ENCODE measurements around the gene ATP11B.

The ATP11B gene

DNA sequence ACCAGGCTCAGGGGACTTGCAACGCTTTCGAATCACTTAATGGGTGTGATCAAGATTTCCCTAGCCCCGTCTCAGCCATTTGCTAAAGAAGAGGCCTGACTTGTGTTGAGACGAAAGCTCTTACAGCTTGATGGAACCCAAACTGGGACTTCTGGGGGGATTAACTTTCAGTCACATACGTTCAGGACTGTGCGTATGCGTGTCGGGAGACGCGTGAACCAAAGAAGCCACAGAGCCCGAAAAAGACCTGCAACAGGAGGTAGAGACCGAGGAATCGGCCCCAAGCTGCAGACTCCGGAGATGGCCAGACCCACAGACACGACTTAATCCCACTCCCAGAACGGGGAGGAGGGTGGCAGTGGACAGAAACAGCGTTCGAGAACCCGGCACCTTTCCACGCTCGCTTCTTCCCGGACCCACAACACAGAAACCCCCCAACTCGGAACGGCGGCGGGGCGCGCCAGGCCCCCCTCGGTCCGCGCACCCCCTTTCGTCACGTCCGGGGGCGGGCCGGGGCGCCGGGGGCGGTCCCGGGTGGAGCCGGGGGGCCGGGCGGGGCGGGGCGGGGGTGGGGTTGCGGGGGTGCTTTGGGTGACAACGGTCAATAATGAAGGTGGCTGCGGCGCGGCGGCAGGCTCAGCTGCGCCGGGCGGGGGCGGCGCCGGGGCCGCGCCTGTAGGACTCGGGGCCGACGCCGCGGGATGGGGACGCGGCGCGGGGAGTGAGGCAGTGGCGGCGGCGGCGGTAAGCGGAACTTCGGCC, at the start of gene ATP11B:
ATP11B (plus strand) TSS at position 604 of the 762 bp plus-strand sequence. CDS start 256 bp downstream, outside the sequence.
- DNase-seq: peak; percentile 53

DNA sequence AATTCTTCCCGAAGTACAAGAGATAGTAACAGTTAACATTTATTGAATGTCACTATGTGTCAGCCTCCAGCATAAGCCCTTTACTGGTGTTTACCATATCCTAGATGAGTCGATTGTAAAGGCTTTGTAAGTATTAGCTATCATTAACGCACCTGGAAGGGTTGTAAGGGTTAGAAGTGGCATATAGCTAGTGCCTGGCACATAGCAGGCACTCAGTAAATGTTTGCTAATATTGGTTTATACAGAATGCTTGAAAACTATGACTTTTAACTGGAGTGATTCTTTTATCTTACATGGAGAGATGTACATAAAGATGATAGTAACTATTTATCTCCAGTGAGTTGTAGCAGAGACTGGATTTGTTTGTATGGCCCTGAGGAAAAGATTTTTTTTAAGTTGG, 46.3 kb upstream of the ATP11B start:
- no peak for DNase-seq

DNA sequence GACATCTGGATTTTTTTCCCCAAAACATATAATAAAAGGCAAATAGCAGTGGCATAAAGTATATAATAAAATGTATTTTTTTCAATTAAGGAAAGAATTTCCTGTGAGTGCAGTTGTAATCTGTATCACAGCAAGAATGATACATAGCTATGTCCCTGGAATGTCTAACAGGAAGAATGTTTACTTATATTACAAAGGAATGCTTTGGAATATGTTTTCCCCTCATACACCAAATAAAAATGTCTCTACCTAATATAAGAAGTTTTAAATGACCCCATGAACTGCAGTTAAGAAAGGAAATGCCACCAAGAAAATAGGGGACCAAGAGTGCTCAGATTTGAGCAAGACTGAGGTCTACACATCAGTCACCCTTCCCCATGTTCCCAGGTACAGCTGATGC, 38.0 kb upstream of the ATP11B start:
- no peak for DNase-seq

DNA sequence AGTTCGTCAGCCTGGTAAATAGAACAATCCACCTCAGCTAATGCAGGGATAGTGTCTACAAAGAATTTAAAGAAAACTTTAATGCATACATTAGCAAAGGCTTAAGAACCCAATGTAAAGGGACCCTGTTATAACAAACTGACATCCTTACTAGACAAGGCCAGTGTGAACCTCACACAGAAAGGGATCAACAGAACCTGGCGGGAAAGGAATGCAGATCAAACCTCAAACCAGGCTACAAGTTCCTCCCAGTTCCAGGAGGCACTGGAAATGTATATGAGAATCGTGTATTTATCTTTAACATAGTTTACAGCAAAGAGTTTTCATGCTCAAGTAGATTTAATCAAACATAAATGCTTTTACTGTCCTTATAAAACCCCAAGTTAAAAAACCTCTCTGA, 37.6 kb upstream of the ATP11B start:
- no peak for DNase-seq

DNA sequence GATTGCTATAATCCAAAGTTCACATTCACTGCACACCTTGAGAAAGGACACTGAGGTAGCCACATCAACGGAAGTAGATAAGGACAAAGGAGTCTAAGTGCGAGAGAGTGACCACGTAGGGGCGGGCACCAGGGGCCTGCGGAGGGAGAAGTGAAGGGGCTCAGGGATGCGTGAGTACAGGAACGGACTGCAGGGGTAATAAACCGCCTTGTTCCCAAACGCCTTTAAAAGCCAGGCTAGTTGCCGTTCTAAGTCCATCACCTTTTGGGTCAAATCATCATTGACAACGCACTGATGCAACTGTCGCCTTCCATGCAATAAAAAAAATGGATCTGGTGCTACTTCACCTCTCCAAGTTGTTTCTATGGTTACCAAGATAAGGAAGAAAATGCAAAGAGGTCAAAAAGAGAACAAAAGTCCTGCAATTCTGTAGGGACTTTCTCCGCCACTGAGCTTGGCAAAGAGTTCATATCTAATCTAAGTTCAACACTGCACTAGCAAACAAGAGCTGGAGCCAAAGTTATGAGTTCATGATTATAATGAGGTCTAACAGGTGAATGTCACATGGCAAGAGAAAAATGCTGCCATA, 32.6 kb upstream of the ATP11B start:
- DNase-seq: no peak

DNA sequence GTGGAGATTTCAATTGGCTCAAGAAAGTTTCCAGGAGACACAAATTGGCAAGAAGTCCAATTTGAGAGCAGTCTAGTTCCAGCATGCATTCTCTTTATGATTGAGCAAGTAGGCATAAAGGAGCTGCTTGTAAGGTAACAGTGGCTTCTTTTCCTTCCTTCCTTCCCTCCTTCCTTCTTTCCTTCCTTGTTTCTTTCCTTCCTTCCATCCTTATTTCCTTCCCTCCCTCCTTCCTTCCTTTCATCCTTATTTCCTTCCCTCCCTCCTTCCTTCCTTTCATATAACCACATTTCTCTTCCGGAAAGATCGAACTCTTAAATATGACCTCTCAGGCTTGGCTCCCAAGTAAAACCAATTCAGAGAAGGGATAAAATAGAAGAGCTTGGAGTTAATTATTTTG, 29.4 kb upstream of the ATP11B start:
- no peak for DNase-seq

DNA sequence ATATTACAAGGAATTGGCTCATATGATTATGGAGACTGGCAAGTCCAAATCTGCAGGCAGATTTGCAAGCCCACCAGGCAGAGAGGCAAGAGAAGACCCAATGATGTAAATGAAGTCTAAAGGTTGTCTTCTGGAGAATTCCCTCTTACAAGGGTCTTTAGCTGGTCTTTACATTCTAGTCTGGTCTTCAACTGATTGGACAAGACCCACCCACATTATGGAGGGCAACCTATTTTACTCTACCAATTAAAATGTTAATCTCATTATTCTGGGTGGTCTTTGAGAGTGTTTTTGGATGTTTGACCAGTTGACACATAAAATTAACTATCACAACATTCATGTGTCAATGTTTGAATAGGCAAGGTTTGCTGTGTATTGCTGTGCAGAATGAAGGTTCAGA, 28.0 kb upstream of the ATP11B start:
- DNase-seq: no peak

DNA sequence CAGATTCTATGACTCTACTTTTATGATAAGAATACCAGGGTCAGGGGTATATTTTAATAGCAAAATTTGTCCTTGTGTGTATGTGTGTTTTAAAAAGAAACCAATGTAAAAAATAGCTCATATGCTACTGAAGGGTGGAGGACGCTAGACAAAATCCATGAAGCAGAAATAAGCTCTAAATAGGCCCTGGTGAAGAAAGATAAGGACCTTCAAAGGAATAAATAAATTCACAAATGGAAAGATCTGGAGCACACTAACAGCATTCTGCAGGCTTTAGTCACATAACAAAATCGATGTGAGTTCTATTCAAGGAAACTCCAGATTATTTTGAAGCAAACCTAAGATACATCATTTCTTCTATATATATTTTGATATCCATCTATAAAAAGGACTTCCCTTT, 27.2 kb upstream of the ATP11B start:
- DNase-seq: no peak

DNA sequence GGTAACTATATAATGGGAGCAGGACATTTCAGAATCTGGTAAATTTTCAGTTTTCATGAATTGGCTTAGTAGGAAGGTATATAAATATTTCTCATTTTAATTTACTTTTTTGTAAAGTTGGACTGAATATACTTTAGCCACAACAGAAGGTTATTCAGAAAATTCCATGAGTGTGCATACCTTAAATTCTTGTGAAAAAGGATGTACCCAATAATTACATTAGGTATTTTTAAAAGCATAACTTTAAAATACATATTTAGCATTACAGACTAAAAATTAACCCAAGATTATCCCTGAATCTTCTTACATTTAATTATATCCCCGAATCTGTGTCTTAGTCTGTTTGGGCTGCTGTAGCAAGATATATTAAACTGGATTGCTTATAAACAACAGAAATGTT, 24.9 kb upstream of the ATP11B start:
- DNase-seq: no peak

DNA sequence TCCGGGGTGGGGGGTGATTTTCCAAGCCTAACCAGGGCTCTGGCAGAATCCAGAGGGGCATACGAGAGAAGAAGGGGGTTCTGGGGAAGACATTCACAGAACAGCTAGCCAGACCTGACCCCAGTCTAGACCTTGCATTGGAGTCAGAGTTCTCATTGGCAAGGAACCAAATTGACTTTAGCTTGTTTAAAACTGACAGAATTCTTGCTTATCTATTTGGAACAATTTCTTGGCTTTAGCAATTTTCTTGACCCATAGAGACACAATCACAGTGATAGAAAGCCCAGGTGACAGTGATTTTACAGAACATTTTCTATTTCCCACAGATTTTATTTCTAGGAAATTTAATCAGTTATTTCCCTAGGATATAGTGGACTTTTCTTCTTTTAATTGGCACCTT, 23.6 kb upstream of the ATP11B start:
- no peak for DNase-seq

DNA sequence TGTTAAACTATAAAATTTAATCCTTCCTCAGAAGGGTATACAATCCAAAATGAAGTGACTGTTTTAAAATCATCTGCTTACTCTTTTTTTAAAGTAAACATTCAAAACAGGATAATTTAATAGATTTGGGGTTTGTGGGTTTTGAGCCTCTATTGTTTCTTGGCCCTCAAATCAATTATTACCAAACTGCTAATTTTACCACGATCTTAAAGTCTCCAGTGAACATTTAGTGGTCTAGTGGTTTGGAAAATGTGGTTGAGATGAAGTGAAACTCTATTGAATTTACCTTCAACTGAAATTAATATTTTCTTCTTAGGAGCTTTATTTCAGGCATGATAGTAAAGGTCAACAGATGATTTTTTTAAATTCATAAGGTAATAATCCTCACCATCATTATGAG, 11.2 kb upstream of the ATP11B start:
- DNase-seq: no peak

DNA sequence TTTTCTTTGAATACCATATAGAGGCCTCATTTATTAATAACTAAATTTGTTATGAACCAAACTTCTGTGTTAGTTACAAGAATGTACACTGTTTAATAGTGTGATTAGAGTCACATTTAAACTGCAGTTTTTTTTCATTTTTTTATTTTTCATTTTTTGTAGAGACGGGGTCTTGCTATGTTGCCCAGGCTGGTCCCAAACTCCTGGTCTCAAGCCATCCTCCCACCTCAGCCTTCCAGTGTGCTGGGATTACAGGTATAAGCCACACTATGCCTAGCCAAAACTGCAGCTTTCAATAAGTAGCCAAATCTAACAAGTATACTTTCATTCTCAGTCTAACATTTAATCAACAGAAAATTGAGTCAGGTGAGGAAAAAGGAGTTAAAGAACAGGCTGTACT, 10.2 kb upstream of the ATP11B start:
- DNase-seq: no peak

DNA sequence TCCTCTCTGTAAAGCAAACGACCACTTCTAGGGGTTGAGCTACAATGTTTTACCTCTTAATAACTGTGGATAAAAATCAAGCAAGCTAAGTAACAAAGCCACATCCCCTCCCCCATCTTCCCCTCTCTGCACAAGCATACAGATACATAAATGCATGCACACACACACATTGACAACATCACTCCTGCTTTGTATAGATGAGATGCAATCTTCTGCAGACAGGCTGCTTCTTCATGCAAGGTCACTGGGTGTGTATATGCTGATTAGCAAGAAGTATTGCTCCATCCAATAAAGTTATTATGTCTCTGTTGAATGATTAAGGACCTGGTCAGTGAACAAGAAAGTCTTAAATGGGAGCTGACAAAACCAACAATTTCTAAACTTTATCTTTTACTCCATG, 8.8 kb upstream of the ATP11B start:
- no peak for DNase-seq

DNA sequence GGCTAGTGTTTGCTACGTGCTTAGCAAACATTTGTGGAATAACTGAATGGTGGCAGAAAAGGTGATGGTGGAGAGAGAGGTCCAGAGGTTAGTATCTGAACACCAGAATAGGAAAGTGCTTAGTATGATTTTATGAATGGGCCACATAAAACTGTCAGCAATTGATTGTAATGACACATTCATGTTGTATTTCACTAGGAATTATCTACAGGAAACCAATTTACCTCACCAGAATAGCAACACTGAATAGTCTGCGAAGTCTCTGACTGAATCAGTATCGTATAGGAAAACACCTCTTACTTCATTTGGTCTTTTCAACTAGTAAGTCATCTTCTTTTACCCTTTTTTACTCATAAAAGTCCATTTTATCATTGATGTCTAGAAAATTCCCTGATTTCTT, 8.2 kb upstream of the ATP11B start:
- no peak for DNase-seq

DNA sequence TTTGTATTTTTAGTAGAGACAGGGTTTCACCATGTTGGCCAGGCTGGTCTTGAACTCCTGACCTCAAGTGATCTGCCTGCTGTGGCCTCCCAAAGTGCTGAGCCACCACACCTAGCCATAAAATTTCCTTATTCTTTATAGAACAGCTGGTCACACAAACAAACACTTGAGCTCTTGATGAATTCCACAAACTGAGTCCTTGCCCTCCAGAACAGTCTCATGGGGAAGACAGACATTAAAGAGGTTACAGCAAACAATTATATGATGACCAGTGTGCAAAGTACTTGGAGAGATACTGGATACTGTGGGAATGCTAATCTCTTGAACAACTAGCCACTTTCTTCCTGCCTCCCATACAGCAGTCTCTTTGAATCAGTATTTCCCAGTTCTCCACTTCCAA, 7.5 kb upstream of the ATP11B start:
- no peak for DNase-seq

DNA sequence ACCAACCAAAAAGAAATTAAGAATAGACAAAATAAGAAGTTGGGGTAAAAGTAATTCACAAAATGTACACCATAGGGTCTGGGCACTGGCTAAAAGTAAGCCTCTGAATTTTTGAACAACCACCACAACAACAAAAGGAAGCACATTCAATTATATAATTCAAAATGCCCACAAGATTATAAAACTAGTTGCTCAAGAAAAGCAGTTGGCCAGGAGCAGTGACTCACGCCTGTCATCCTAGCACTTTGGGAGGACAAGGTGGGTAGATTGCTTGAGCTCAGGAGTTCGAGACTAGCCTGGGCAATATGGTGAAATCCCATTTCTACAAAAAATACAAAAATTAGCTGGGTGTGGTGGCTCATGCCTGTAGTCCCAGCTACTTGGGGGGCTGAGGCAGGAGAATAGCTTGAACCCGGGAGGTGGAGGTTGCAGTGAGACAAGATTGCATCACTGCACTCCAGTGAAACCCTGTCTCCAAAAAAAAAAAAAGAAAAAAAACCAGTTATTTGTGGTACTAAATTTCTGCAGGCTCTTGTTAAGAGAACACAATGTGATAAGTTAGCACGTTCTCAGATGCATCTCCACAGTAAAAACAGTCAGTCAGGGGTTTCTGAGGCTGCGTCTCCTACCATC, 6.6 kb upstream of the ATP11B start:
- no peak for DNase-seq

DNA sequence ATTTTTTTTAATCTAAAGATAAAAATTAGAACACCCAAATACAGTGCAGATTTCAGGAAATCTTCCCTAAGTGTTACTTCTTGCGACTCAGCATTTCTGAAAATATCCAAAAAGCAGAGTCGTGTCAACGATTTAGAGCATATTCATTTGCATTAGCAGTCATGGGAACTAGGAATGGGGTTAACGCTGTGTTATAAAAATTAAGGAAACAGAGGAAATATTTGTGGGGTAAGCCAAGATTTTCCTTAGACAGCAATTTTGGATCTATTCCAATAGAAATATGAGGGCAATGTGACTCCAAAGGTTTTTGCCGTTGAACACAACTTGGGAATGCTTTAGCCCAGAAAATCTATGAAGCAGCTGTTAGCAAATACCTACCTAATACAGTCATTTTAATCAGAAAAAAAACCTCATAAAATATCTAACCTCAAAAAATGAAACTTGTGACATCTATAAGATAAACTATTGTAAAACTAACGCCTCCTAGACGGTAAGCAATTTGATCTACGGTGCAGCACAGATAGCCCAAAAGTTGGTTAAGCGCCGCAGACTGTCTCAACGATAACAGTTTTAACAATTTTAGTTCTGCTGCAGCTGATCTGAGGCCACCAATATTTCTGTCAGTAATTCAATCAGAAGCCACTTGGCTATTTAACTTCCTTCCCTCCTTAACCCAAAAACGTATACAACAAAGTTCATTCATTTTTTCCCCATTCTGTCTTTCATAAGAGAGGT, 5.8 kb upstream of the ATP11B start:
- no peak for DNase-seq

DNA sequence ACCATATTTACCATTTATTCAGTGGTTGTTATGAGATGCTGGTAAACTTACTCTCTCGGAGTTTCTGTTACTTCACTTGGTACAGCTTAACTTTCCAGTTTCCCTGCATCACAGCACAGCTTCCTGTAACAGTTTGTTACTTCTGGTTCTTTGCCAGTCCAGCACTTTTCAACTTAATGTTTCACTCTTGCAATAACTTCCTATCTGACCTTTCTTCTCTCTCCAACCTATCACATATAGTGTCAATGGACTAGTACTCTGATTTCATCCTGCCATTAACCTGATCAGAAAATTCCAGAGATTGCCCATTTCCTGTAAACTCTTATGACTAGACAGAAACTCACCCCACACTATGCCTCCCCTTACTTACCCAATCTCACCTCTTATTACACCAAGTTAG, 3.9 kb upstream of the ATP11B start:
- no peak for DNase-seq

DNA sequence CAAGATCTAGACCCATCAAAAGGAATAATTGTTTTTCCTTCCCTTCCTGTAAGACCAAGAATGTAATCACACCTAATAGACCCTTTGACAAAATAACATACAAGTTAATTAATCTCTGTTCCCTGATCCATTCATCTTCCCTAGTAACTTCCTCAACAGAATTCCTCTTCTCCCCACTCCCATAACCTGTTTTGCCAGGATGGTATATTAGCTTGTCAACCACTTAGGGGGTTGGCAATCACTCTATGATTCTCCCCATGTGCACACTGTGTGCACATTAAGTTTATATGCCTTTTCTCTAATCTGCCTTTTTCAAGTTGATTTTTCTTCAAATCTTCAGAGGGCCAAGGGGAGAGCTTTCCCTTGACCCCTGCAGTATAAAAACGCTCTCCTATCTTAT, 2.7 kb upstream of the ATP11B start:
- DNase-seq: no peak

DNA sequence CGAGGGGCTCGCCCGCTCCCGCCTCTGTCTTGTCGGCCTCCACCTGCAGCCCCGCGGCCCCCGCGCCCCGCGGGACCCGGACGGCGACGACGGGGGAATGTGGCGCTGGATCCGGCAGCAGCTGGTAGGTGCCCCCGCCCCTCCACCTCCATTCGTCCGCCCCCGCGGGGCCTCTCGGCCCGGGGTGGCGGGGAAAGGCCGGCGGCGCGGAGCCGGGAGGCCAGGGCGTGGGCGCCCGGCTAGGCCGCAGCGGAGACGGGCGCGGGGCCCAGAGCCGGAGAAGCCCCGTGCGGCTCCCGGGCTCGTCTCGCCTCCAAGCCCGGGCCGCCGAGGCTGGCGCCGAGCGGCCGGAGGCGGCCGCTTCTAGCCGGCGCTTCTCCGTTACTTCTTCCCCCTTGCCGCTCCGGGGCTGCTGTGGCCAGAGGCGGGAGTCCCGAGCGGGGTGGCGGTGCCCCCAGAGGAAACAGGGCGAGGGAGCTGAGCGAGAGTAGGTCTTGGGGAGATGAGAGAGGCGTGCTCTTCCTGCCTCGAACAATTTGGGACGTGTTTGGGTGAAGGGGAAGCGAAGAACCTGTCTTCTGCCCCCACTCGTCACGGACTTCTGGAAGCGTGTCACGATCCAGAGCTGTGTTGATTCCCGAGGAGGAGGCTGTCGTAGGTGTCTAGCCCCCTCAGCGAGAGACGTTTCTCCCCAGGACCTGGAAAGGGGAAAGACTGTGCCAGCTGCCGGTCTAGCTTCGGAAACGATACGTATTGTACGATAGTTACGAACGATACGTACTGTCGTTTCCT, 555 bp downstream of the ATP11B start:
- no peak for DNase-seq

DNA sequence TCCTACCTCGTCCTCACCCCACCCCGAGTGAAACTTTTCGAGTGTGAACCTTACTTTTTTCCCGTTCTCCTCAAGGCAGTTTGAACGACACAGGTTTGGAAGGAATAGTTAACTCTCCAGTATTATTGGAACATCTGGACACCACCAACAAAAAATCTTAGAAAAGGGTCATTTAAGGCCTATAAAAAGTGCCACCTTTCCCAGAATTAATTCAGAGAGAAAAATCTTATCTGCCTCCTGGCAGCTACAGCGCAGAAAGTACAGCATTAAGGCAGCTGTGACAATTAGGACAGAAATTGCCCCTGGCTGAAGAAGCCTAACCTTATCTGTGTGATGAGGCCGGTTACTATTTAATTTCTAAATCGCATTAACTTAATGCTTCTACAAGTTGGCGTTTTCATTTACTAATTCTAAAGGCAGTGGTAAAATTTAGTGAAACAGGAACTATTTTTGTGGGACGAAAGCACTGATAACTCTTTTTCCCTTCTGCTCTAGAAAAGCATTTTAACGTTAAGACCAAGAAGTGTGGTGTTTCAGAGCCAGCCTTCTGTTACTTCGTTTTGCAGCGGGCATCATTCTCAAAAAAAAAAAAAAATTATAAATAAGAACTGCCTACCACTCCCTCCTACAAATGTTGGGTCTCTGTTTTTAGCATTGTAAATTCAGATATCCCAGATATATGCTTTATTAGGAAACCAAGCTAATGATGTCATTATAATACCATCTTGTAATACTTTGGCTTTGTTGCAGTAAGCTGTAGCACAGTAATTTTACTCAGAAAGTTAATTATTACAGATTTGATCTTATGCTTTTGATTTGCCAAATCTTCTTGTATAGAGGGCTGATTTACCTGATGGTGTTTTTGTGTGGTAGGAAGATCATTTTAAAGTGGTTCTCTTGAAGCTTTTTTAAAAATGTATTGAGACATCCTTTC, 1.4 kb downstream of the ATP11B start:
- no peak for DNase-seq

DNA sequence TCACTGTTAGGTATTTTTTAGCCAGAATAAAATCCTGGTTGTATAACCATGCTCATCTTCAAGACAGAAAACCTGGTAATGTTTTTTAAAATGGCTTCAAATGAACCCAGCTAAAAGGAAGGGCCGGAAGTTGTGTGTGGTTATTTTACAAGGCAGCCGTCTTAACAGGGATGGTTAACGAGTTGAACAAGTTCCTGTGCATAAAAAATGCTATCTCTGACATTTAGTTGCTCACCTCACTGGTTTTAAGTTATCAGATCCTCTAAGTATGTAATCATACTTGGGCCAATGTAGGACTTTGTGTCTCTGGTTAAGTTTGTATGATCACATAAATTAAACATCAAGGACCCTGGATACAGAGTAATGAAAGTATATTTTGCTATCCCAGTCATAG, 2.1 kb downstream of the ATP11B start:
- no peak for DNase-seq
